Measurements from ENCODE around the gene P2RX6. TPM values are rescaled to one million over a fixed set of nuclear protein-coding genes. Genes with fewer than 3 reads are reported as not detected.

The P2RX6 gene
- 1 to 10 TPM; 1.0 to 5.4 TPM for total RNA-seq

GRCh38 chr22:21014726-21015465 lies at the start of gene P2RX6:
P2RX6 (plus strand) TSS chr22:21015165; CDS start chr22:21015175, 10 bp downstream.
- TF ChIP-seq CTCF (IDR thresholded peaks at IDR 0.05): no peak
- Histone ChIP-seq H3K36me3 (no peaks in the 10 kb centered on the region), H3K27ac (peak within 1 kb of the TSS; percentile 61 to 62), H3K27me3 (no peaks in the 10 kb centered on the region), H3K4me3 (peak within 1 kb of the TSS; percentile 34 to 52), H3K4me1 (peaks cover 3 to 27% of the 10 kb centered on the region in 2 donors), H3K9me3 (no peaks in the 10 kb centered on the region)
- DNase-seq (ENCODE audit: low spot score): no peak

- Histone ChIP-seq H3K4me3 (no peak overlapping the region), H3K36me3 (no peaks in the 10 kb centered on the region), H3K4me1 (peaks cover 0 to 11% of the 10 kb centered on the region in 2 donors), H3K27me3 (no peaks in the 10 kb centered on the region), H3K27ac (no peak overlapping the region), H3K9me3 (no peaks in the 10 kb centered on the region)
- no peak for TF ChIP-seq CTCF (IDR thresholded peaks at IDR 0.05)
- no peak for DNase-seq (ENCODE audit: low spot score)
Observed at GRCh38 chr22:20965888-20966855, 48.8 kb upstream of the P2RX6 start.

- peaks cover 0 to 11% of the 10 kb centered on the region in 2 donors for H3K4me1 ChIP-seq
- TF ChIP-seq CTCF (IDR thresholded peaks at IDR 0.05): no peak
- H3K27me3 ChIP-seq: no peaks in the 10 kb centered on the region
- H3K9me3 ChIP-seq: no peaks in the 10 kb centered on the region
- no peak within 1 kb of the TSS for H3K27ac ChIP-seq
- no peak for DNase-seq (ENCODE audit: low spot score)
- no peak within 1 kb of the TSS for H3K4me3 ChIP-seq
- no peaks in the 10 kb centered on the region for H3K36me3 ChIP-seq
Observed at GRCh38 chr22:20966883-20967696, 47.9 kb upstream of the P2RX6 start, which contains the start of gene AIFM3. AIFM3 (plus strand) TSS chr22:20967255; CDS start chr22:20967945, 690 bp downstream.

- peaks cover 0 to 11% of the 10 kb centered on the region in 2 donors for H3K4me1 ChIP-seq
- H3K27ac ChIP-seq: no peak overlapping the region
- no peak for DNase-seq (ENCODE audit: low spot score)
- H3K36me3 ChIP-seq: no peaks in the 10 kb centered on the region
- no peaks in the 10 kb centered on the region for H3K9me3 ChIP-seq
- H3K4me3 ChIP-seq: no peak overlapping the region
- no peak for TF ChIP-seq CTCF (IDR thresholded peaks at IDR 0.05)
- H3K27me3 ChIP-seq: no peaks in the 10 kb centered on the region
Observed at GRCh38 chr22:20967697-20968211, 47.2 kb upstream of the P2RX6 start.
